HepG2 (cell line): ENCODE data around the gene MAP3K2. TPM values are rescaled to one million over a fixed set of nuclear protein-coding genes. Genes with fewer than 3 reads are reported as not detected.
A peak's percentile ranks its signal among the peaks of the same experiment; 100 is the strongest.

ENCODE experiments used
- AGO2 ChIP-seq: fragments of 200-400 bp; formaldehyde crosslinking; optimal IDR thresholded peaks from 2 replicates; pipeline ENCODE3; 2017; ENCODE audit warnings: mild to moderate bottlenecking, low read depth, low read length, moderate library complexity
- BHLHE40 ChIP-seq: IDR thresholded peaks from 2 replicates; pipeline ENCODE4 v1.6.1; 2011; ENCODE audit warnings: low read length, improper control_type of control experiment
- HMGXB3 ChIP-seq: sonication (generic); formaldehyde crosslinking; IDR thresholded peaks from 2 replicates; pipeline ENCODE4 v1.4.0; 2020; ENCODE audit warnings: missing genetic modification reagents, borderline replicate concordance
- KLF15 ChIP-seq: sonication (generic); formaldehyde crosslinking; IDR thresholded peaks from 2 replicates; pipeline ENCODE4 v1.8.1; 2023; ENCODE audit warnings: borderline replicate concordance, mild to moderate bottlenecking, inconsistent platforms, missing genetic modification reagents, mixed read lengths
- NCOR1 ChIP-seq: fragments of 200-600 bp; sonication (generic); IDR thresholded peaks from 2 replicates; pipeline ENCODE4 v1.7.0; 2017; ENCODE audit warnings: antibody characterized with exemption, low read length, borderline replicate concordance
- RBAK ChIP-seq: sonication (generic); formaldehyde crosslinking; IDR thresholded peaks from 2 replicates; pipeline ENCODE4 v1.5.1; 2020; ENCODE audit warnings: mild to moderate bottlenecking, missing genetic modification reagents
- RBM39 ChIP-seq: fragments of 200-400 bp; formaldehyde crosslinking; IDR thresholded peaks from one replicate; pipeline ENCODE4 v1.6.1; 2018; ENCODE audit warnings: antibody characterized with exemption, mild to moderate bottlenecking, low read depth, low read length; ENCODE audit not compliant: poor library complexity, severe bottlenecking
- SATB2 ChIP-seq: sonication (generic); formaldehyde crosslinking; IDR thresholded peaks from 2 replicates; pipeline ENCODE4 v1.5.0; 2020; ENCODE audit warnings: missing genetic modification reagents
- SKI ChIP-seq: fragments of 450-650 bp; IDR thresholded peaks from one replicate; pipeline ENCODE4 v1.6.1; 2018; ENCODE audit warnings: mild to moderate bottlenecking; ENCODE audit not compliant: partially characterized antibody
- SP4 ChIP-seq: sonication (generic); formaldehyde crosslinking; IDR thresholded peaks from 2 replicates; pipeline ENCODE4 v1.8.1; 2023; ENCODE audit warnings: mild to moderate bottlenecking, missing genetic modification reagents
- STAT5B ChIP-seq: sonication (generic); formaldehyde crosslinking; IDR thresholded peaks from 2 replicates; pipeline ENCODE4 v1.4.0; 2020; ENCODE audit warnings: missing genetic modification reagents
- ZBTB42 ChIP-seq: sonication (generic); formaldehyde crosslinking; IDR thresholded peaks from 2 replicates; pipeline ENCODE4 v1.5.0; 2020; ENCODE audit warnings: mild to moderate bottlenecking, missing genetic modification reagents
- ZNF317 ChIP-seq: sonication (generic); formaldehyde crosslinking; IDR thresholded peaks from 2 replicates; pipeline ENCODE4 v1.5.0; 2020; ENCODE audit warnings: mild to moderate bottlenecking, missing genetic modification reagents
- ZNF446 ChIP-seq: sonication (generic); formaldehyde crosslinking; IDR thresholded peaks from 2 replicates; pipeline ENCODE4 v1.5.0; 2020; ENCODE audit warnings: mild to moderate bottlenecking, missing genetic modification reagents
- ZNF562 ChIP-seq: sonication (generic); formaldehyde crosslinking; IDR thresholded peaks from 2 replicates; pipeline ENCODE4 v1.8.0; 2022; ENCODE audit warnings: missing genetic modification reagents, borderline replicate concordance
- ZNF574 ChIP-seq: sonication (generic); formaldehyde crosslinking; IDR thresholded peaks from 2 replicates; pipeline ENCODE4 v1.4.0; 2020; ENCODE audit warnings: missing genetic modification reagents
- ZNF850 ChIP-seq: sonication (generic); formaldehyde crosslinking; conservative IDR thresholded peaks from 2 replicates; pipeline ENCODE4 v1.9.0; 2021; ENCODE audit warnings: mild to moderate bottlenecking, missing genetic modification reagents
- polyA plus RNA-seq, 8 experiments: library from polyadenylated mRNA; depleted of rRNA in 3 of 8; stranded (reverse) in 7 of 8; unstranded in 1 of 8; fragments of >200 nt; fragmentation: Illumina TruSeq in 4 of 8; extraction: Trizol in 4 of 8; gene quantifications; 2 replicates each; pipeline versions ENCODE4 v1.2.1 to v1.2.3, GENCODE V29; 2011 to 2016; ENCODE audit warnings: low read depth in 4 of 8, missing spikeins in 1 of 8, mixed read lengths in 1 of 8; ENCODE audit not compliant: insufficient read depth in 1 of 8
- total RNA-seq, 5 experiments: library from RNA; depleted of rRNA; stranded (reverse); fragments of >200 nt; fragmentation: Illumina TruSeq; extraction: Trizol; gene quantifications; 2 replicates each; pipeline ENCODE4 v1.2.3, GENCODE V29; 2016; ENCODE audit warnings: low read depth in 1 of 5
- TF ChIP-seq, protein P1 (sequence below): sonication (generic); formaldehyde crosslinking; IDR thresholded peaks from 2 replicates; pipeline ENCODE4 v1.4.0; 2020; ENCODE audit warnings: missing genetic modification reagents, borderline replicate concordance

MAP3K2 gene
- total and polyA plus RNA-seq, 2 of the 13 experiments (the other 11 are each of a cell fraction or from before 2014, with no cell fraction given) = 12.2 to 37.2 TPM

- 0 out of 2 replicates have a peak, but pooled peaks have one; percentile 25 for TF ChIP-seq KLF15 (CRISPR knock-in tag)
- 0 out of 2 replicates have a peak, but pooled peaks have one; percentile 61 for TF ChIP-seq STAT5B (CRISPR knock-in tag)
- TF ChIP-seq SKI = peak; percentile 11
- TF ChIP-seq HMGXB3 (CRISPR knock-in tag) = 0 out of 2 replicates have a peak, but pooled peaks have one; percentile 21
- TF ChIP-seq RBAK (CRISPR knock-in tag) = no peak
- TF ChIP-seq SP4 (CRISPR knock-in tag) = peak; percentile 81; the same call in 1 of the 2 replicates
- TF ChIP-seq, protein P1, sequence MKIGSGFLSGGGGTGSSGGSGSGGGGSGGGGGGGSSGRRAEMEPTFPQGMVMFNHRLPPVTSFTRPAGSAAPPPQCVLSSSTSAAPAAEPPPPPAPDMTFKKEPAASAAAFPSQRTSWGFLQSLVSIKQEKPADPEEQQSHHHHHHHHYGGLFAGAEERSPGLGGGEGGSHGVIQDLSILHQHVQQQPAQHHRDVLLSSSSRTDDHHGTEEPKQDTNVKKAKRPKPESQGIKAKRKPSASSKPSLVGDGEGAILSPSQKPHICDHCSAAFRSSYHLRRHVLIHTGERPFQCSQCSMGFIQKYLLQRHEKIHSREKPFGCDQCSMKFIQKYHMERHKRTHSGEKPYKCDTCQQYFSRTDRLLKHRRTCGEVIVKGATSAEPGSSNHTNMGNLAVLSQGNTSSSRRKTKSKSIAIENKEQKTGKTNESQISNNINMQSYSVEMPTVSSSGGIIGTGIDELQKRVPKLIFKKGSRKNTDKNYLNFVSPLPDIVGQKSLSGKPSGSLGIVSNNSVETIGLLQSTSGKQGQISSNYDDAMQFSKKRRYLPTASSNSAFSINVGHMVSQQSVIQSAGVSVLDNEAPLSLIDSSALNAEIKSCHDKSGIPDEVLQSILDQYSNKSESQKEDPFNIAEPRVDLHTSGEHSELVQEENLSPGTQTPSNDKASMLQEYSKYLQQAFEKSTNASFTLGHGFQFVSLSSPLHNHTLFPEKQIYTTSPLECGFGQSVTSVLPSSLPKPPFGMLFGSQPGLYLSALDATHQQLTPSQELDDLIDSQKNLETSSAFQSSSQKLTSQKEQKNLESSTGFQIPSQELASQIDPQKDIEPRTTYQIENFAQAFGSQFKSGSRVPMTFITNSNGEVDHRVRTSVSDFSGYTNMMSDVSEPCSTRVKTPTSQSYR (CRISPR knock-in tag) = peak; percentile 35
- peak; percentile 93 for TF ChIP-seq RBM39
- no peak; the same call in 1 of the 2 replicates for TF ChIP-seq NCOR1
- peak; percentile 99 for TF ChIP-seq AGO2
- TF ChIP-seq ZNF850 (CRISPR knock-in tag) = no peak
- 0 out of 2 replicates have a peak, but pooled peaks have one; percentile 15 for TF ChIP-seq ZNF317
- TF ChIP-seq SATB2 (CRISPR knock-in tag) = peak; percentile 63; the same call in 1 of the 2 replicates
- peak; percentile 67 for TF ChIP-seq ZNF574 (CRISPR knock-in tag)
- TF ChIP-seq ZBTB42 (CRISPR knock-in tag) = peak; percentile 58; the same call in 1 of the 2 replicates
- TF ChIP-seq ZNF562 (CRISPR knock-in tag) = no peak
- peak; percentile 58; the same call in 1 of the 2 replicates for TF ChIP-seq ZNF446 (CRISPR knock-in tag)
- peak; percentile 8; the same call in 1 of the 2 replicates for TF ChIP-seq BHLHE40
Measured at GRCh38 chr2:127387655-127388422, at the start of gene MAP3K2 (continued).
